HG02571 (cell line): Measurements from ENCODE around the gene GRID1.
"Not testable (repeated sequence)": the region's sequence is repeated elsewhere in the genome, so short reads cannot be mapped to it uniquely, and the experiment has no call there.

Source experiments
- ATAC-seq: cut with Tn5 transposase; IDR thresholded peaks from one replicate; pipeline ENCODE4 v1.9.1; 2021; ENCODE audit warnings: mild to moderate bottlenecking, moderate library complexity; ENCODE audit not compliant: unreplicated experiment

Gene GRID1

DNA sequence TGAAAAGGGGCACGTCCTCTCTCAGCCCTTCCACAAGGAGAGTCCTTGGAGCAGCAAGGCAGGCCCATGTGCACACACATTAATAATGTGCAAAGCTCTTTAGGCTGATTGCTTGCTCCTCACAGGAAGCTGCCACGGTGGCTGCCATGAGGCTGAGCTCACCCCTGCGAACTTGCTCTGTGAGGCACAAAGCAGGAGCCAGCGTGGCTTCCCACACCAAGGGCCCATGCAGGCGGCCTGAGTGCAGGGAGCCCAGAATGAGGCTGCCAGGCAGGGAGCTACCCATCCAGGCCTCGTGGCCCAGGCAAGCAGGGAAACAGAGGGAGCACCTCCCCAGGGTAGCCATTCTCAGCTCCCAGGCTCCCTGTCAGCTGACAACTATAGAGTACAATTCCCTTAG, 242.9 kb downstream of the GRID1 start:
- ATAC-seq = no peak

DNA sequence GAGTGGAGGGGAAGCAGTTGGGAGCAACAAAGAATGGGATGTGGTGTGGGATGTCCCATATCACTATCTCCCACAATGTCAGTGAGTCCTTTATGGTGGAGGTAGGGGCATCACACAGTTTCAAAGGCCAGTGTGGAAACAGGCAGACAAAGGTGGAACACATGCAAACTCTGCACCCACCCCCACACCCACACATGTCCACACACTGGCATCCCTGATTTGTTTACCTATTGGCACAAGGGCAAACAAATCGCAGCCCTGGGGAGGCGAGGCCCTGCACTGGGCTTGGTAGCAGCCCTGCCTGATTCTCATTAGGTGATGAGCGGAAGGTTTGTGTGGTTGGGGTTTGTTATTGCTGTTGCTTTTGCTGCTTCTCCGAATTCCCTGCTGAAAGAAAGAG, 243.3 kb downstream of the GRID1 start:
- no peak for ATAC-seq

DNA sequence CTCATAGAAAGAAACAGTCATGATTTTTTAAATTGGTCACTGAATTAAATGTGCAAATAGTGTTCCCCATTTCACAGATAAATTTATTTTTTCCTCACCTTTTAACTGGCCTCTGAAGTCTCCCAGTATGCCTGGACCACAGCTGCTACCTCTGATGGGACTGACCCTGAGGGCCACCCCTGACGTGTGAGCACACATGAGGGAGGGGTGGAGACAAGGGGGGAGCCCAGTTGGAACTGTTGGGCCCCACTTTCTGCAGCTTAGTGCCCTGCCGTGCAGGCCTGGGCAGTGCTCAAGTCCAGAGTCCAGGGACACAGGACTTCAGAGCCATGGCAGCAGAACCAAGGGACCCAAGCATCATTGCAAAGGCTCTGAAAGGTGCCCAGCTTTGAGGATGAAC, 243.9 kb downstream of the GRID1 start:
- ATAC-seq = no peak

DNA sequence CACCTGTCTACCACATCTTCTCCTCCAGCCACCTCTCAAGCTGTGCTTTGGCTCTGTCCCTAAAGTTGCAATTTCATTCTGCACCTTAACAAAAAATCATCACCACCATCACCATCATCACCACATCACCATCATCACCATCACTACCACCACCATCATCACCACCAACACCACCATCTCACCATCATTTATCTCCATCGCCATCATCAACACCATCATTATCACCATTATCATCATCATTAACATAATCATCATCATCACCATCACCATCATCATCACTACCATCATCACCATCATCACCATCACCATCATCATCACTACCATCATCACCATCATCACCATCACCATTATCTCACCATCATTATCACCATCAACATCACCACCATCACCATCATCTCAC, 245.4 kb downstream of the GRID1 start:
- ATAC-seq = no peak

GRCh38 chr10:86117051-86117450, 249.5 kb downstream of the GRID1 start:
- no peak for ATAC-seq

DNA sequence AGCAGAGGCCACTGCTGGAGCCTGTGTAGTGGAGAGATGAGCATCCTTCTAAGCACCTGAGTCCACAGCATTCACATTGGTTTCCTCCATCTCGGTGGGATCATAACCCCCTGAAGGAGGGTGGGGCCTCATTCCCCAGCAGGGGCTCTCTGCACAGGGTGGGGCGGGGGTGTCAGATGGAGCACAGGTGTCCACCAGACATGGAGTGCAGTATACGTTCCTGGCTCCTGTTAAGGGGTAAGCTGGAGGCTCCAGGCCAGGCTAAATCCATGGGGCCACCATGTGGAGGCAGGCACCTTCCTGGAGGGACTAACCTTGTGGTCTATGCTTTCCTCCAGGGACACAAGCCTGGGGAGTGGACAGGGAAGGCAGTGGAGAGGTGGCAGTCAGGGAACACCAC, 252.6 kb downstream of the GRID1 start:
- ATAC-seq = no peak

GRCh38 chr10:86113501-86113900, 253.1 kb downstream of the GRID1 start:
- no peak for ATAC-seq

DNA sequence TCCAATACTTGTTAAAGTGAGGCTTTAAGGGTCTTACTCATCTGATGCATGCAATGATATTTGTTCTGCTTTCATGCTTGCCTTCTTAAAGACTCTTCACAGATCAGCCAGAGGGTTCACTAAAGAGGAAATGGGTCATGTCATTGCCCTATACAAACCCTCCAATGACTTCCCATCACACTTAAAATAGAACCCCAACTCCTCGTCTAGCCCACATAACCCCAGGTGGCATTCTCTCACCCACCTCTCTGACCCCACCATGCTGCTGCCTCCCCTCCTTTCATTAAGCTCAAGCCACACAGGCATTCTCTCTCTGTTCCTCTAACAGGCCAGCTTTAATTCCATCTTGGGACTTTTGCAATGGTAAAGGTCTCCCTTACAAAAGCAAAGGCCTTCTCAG, 253.6 kb downstream of the GRID1 start:
- no peak for ATAC-seq

- ATAC-seq = no peak
Observed at GRCh38 chr10:86111902-86112545, 254.6 kb downstream of the GRID1 start.

GRCh38 chr10:86110156-86110786, 256.3 kb downstream of the GRID1 start:
- ATAC-seq = no peak

- ATAC-seq = no peak
Observed at GRCh38 chr10:86109421-86109820, 257.2 kb downstream of the GRID1 start.

- no peak for ATAC-seq
Observed at GRCh38 chr10:86108696-86109095, 257.9 kb downstream of the GRID1 start.

GRCh38 chr10:86107611-86108310, 258.8 kb downstream of the GRID1 start:
- not testable (repeated sequence) for ATAC-seq

- ATAC-seq = no peak
Observed at GRCh38 chr10:86107131-86107530, 259.5 kb downstream of the GRID1 start.

- no peak for ATAC-seq
Observed at GRCh38 chr10:86106616-86107015, 260.0 kb downstream of the GRID1 start.

DNA sequence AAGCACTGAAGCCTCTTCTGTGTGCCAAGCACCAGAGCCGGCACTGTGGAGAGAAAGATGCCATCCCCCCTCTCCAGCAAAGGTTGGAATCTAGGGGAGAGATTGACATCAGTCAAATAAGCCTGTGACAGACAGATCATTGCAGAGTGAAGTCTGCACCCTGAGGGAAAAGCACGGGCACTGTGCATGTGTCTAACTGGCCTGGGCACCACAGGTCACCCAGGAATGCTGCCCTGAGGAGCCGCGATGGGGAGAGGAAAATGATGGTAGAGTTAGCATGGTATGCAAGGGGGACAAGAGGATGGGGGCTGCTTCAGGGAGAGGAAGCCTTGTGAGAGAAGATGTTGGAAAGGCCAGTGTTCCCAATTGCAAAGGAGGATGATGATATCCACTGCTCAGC, 261.0 kb downstream of the GRID1 start:
- ATAC-seq = no peak

DNA sequence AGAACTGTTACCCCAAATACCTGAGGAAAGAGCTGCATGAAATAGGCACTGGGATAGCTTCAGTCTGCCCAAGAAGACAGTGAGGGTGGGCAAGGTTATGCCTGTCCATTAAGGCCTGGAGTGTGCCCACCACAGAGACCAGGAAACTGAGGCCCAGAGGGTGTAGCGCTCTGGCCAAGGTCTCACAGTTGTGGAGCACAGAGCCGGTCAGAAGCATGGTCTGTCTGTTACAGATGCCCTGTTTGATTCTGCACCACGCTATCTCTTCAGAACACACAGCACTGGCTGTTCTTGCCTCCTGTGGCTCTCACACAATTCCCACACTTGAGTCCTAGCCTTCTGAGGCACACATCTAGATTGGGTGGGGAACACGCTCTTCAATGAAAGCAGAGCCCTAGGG, 261.4 kb downstream of the GRID1 start:
- ATAC-seq = no peak

- no peak for ATAC-seq
Observed at GRCh38 chr10:86104611-86105145, 261.9 kb downstream of the GRID1 start.

- no peak for ATAC-seq
Observed at GRCh38 chr10:86104156-86104555, 262.4 kb downstream of the GRID1 start.

DNA sequence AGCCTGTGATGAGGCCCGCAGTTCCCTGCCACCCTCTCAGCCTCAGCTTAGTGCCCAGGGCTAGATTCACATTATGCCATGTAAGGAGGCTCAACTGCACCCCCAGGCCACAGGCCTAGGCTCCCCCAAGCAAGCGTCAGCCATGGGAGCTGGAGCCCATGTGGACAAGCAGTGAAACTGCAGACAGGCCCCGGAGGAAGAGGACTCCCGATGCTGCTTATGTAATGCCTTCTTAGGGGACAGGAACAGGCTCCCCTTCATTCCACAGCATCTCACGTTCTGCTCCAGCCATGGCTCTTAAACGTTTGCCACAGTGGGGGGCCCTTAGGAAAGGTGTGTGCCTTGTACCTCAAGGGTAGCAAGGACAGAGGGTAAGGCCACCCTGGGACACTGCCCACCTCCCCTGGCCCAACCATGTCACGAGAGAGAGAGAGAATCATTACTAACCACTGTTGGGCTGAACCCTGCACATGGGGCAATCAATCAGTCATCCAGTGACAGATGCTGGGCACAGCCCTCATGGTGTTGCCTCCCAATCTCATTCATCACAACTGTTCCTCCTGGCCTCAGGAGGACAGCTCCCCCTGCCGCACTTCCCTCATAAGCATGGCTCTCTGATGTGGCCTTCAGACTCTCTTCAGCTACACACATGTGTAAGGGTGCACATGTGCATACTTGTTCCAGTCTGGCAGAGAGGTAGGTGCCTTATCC, 263.0 kb downstream of the GRID1 start:
- no peak for ATAC-seq

- no peak for ATAC-seq
Observed at GRCh38 chr10:86102451-86102850, 264.1 kb downstream of the GRID1 start.
